GM18505 (cell line): ENCODE data around the gene MRPS2.
A peak's percentile ranks its signal among the peaks of the same experiment; 100 is the strongest.
"Not testable (repeated sequence)": the region's sequence is repeated elsewhere in the genome, so short reads cannot be mapped to it uniquely, and the experiment has no call there.

Experiments
- ATAC-seq: cut with Tn5 transposase; IDR thresholded peaks from one replicate; pipeline ENCODE4 v1.9.1; 2021; ENCODE audit not compliant: unreplicated experiment
- POLR2A ChIP-seq: IDR thresholded peaks from 4 replicates; pipeline ENCODE4 v1.6.1; 2011; ENCODE audit warnings: borderline replicate concordance; ENCODE audit not compliant: insufficient read depth, insufficient read length; ENCODE audit errors: extremely low read depth

The MRPS2 gene

GRCh38 chr9:135500525-135501260 is at the start of gene MRPS2:
Gene MRPS2, plus strand, starts transcription at chr9:135500682. Its CDS starts 29 bp downstream, at chr9:135500711.
- TF ChIP-seq POLR2A, result peak; percentile 77
- peak; percentile 76 for ATAC-seq

DNA sequence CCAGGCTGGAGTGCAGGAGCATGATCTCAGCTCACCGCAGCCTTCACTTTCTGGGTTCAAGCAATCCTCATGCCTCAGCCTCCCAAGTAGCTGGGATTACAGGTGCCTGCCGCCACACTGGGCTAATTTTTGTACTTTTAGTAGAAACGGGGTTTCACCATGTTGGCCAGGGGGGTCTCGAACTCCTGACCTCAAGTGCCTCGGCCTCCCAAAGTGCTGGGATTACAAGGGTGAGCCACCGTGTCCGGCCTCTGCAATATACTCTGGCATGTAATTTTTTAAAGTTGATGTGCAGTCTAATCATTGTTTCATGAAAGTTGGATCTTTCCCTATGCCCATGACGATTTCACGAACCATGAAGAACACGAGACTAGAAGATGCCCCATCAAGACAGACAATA is 49.5 kb upstream of the MRPS2 start:
- ATAC-seq, result no peak
- TF ChIP-seq POLR2A, result no peak

DNA sequence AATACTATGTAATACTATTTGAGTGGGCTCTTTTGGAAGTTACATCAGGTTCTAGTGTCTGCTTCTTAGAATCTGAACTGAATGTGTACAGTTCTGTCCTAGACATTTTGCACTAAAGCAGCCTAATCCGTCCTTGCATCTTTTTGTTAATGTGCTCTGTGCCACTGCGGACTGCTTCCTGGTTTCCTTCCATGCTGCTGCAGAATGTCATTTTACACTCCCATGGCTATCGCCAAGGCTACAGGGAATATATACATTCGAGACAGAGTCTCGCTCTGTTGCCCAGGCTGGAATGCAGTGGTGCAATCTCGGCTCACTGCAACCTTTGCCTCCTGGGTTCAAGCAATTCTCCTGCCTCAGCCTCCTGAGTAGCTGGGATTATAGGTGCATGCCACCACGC is 48.6 kb upstream of the MRPS2 start:
- ATAC-seq, result not testable (repeated sequence)

DNA sequence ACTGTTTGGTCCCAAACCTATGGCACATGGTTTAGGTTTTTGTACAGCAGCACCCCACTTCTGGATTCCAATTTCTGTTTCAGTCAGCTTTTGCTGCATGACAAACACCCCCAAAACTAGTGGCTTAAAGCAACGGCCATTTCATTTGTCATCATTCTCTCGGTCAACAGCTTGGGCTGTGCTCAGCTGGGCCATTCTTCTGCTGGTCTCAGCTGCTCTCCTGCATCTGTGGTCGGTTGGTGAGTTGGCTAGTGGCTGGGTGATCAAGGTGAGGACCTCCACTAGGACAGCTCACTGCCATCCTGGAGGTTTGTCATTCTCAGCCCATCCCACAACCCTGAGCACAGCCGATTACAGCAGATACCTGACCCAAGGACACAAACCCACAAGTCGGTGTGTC is 45.7 kb upstream of the MRPS2 start:
- no peak for TF ChIP-seq POLR2A

DNA sequence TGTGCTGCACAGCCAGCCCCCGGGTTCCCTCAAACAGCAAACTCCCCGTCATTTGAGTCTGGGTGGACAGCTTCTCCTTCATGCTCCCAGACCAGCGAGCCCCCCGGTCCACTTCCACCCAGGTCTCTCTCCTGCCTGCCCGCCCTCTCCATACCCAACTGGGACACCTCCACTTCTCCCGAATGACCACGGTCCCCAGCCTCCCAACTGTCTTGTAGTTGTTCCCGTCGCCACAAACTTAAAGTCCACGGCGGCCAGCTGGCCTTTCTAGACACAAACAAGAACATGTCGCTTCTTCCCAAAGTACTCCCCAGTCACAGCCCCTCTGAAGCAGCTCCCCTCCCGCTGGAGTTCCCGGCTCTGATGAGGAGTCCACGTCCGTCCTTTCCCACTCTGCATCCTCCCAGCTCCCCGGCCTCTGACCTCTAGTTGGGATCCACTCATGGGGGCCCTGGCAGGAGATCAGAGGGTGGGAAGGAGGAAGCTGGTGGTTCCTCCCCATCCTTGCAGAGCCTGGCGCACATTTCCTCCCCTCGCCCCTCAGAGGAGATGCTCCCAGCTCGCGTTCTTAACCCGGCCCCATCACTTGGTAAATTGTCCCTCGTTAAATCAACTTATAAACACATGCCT is 45.0 kb upstream of the MRPS2 start:
- no peak for TF ChIP-seq POLR2A
- no peak for ATAC-seq

More for the DNA sequence above, 45.7 kb upstream of the MRPS2 start:
- no peak for ATAC-seq

DNA sequence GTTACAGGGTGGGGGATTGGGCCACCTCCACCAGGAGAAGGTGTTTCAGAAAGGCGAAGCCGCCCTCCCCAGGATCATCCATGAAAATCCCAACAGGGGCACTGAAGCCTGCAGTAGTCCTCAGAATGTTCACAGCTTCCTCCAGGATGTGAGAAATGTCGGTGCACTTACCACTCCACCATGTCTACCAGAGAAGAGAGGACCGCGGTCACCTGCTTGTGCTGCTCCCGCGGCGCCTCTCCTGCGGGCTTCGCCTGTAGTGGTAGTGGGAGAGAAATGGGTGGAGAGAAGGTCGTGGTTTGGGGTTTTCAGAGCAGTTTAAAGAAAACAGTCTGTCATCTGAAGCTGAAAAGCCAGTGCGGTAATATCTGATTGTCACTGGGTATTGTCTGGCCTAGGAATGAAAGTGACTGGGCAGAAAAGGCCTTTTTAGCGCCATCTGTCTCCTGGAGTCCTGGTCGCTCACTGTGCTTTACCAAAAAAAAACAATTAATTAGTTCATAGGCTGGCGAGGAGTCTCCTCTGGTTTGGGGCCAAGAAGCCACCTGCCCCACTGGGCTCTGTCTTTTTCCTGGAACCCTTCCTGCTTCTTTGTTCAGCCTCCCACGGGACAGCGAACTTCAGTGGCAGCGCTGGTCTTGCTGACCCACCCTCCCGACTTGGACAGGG is 43.9 kb upstream of the MRPS2 start:
- TF ChIP-seq POLR2A, result no peak
- no peak for ATAC-seq

GRCh38 chr9:135458478-135458877 is 42.0 kb upstream of the MRPS2 start:
- not testable (repeated sequence) for ATAC-seq

DNA sequence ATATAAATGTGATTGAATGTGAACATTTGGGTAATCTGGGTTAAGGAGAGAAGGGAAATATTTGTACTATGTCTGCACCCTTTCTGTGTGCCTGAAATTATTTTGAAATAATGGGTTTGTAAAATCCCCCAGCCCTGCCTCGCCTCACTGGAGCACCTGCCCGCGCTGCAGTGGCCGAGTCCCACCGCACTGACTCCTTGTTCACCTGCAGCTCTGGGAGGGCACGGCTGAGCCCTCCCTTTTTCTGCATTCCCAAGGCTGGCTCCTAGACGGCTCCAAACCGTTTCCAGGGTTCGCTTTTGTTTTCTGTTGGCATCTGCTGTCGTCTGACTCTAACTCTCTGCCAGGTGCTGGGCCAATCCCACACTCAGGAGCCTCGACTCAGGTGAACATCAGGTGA is 38.5 kb upstream of the MRPS2 start:
- ATAC-seq, result no peak
- TF ChIP-seq POLR2A, result no peak

DNA sequence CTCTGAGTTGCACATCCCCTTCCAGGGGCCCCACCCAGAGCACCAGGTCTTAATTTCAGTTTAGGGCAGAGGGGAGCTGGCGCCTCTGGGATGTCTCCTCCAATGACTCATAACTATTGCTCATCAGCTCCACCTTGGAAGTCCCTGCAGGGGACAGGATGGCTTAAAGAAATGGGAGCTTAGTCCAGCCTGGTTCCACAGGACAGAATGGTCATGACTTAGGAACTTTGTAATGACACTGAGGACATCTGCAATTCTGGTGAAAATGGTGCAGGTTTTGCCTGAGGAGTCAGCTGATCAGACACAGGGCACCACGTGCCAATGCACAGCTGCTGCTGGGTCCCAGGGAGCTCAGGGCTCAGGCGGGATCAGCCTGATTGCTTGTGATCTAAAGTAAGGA is 37.3 kb upstream of the MRPS2 start:
- no peak for TF ChIP-seq POLR2A
- no peak for ATAC-seq

- no peak for TF ChIP-seq POLR2A
- ATAC-seq, result no peak
These were observed 36.3 kb upstream of the MRPS2 start for GRCh38 chr9:135464181-135464580.

DNA sequence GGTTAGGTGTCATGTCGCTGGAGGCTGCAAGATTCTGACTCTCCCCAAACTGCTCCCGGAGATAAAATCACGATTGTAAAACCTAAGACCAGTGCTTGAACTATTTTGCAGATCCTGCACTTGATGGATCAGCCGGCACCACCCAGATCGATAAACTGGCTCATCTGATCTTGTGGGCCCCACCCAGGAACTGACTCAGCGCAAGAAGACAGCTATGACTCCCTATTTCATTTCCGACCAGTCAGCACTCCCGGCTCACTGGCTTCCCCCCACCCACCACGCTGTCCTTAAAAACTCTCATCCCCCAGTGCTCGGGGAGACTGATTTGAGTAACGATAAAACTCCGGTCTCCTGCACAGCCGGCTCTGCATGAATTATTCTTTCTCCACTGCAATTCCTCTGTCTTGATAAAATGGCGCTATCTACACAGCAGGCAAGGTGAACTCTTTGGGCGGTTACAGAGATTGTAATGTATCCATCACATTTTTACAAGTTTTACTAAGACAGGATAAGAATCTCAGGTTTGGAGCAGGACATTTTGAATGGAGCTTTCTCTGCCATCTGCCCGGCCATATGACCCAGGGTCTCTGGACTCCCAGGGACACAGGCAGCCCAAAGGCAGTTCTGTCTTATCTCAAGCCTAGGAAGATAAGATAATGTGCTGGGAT is 31.5 kb upstream of the MRPS2 start:
- ATAC-seq, result no peak
- no peak for TF ChIP-seq POLR2A

DNA sequence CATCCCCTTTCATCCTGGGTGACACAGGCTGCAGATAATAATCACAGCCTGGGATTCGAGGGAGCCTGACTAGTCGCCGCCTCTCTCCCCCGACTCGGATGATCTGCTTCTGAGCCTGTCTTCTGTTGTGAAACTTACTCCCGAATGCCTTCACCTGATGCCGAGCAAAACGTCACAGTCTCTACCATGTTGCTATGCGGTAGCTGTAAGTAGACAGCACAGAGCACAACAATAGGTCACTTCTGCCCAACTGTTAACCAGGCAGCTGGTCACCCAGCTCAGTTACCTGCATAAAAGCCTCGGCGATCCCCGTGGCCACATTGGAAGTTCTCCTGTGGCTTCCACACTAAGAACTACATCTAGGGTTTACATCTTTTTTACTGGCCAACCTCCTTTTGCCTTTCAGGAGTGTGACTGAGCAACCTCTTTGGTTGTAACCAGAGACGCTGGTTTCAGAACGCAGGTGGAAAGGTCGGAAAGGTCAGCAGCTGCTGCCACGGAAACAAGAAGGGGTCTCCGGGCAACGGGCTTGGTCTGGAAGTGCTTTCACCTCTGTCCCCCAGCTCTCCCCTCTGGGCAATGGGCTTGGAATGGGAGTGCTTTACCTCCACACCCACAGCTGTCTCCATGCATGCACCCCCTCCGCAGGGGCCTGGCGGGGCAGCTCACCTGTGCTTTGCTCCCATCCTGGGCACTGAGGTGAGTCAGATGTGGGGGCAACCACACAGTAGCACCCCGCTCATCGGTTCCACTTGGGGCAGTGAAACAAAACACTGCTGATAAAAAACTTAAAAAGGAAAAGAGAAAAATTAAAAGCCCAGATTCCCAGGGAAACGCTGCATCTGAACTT is 28.5 kb upstream of the MRPS2 start:
- no peak for ATAC-seq
- TF ChIP-seq POLR2A, result no peak
